ENCODE measurements around the gene AMHR2. TPM values are rescaled to one million over a fixed set of nuclear protein-coding genes. Genes with fewer than 3 reads are reported as not detected.
"Not testable (repeated sequence)": the region's sequence is repeated elsewhere in the genome, so short reads cannot be mapped to it uniquely, and the experiment has no call there.

The AMHR2 gene
- total RNA-seq, 1 experiment from 2014 or later = not detected

- peaks cover 23% of the 10 kb centered on the region; the same call in 1 of the 2 replicates for H3K79me2 ChIP-seq (ENCODE audit: insufficient read depth, low read length)
- H3K4me1 ChIP-seq (ENCODE audit: insufficient read depth, low read length) = peaks cover 3% of the 10 kb centered on the region
- peaks cover 28 to 61% (median 51%) of the 10 kb centered on the region in 3 experiments for H3K36me3 Mint-ChIP-seq (ENCODE audit: insufficient read depth in 1 of 3, low read depth in 3 of 3)
- peaks cover 25 to 42% of the 10 kb centered on the region in 2 experiments for H3K4me1 Mint-ChIP-seq
- TF ChIP-seq CTCF (conservative IDR thresholded peaks at IDR 0.05) = no peak
- no peak overlapping the region for H2BK120ac ChIP-seq (ENCODE audit: low read depth, low read length, poor library complexity, severe bottlenecking)
- H2AFZ ChIP-seq (ENCODE audit: low read length) = no peak overlapping the region
- DNase-seq = no peak
- no peak overlapping the region for H2AK5ac ChIP-seq (ENCODE audit: insufficient read length, low read length)
- no peaks in the 10 kb centered on the region for H4K20me1 ChIP-seq (ENCODE audit: control insufficient read depth, insufficient read depth, insufficient read length)
- H3K23me2 ChIP-seq (ENCODE audit: insufficient read length, low read depth, low read length, poor library complexity, severe bottlenecking) = peaks cover 3% of the 10 kb centered on the region
- peaks cover 12% of the 10 kb centered on the region for H3K79me1 ChIP-seq (ENCODE audit: insufficient read depth, low read depth, low read length, poor library complexity, severe bottlenecking)
- H4K8ac ChIP-seq (replicated peaks; ENCODE audit: insufficient read length, low read depth, low read length) = no peak overlapping the region
- no peak overlapping the region for H4K91ac ChIP-seq (ENCODE audit: insufficient read length, low read depth, low read length)
- H3K23ac ChIP-seq (ENCODE audit: insufficient read length, low read depth, low read length) = no peak overlapping the region
- H3K9me3 ChIP-seq (ENCODE audit: control insufficient read depth, low read depth, low read length) = no peaks in the 10 kb centered on the region
- H3K18ac ChIP-seq (ENCODE audit: insufficient read length, low read depth, low read length) = no peak overlapping the region
- H2BK15ac ChIP-seq (ENCODE audit: low read depth, low read length) = no peak overlapping the region
- H3T11ph ChIP-seq (ENCODE audit: low read length) = no peak overlapping the region
- H3K9me3 Mint-ChIP-seq = peaks cover 0 to 6% of the 10 kb centered on the region in 2 experiments; a peak in 2 of 5 replicates
- no peak overlapping the region for H2BK12ac ChIP-seq (ENCODE audit: insufficient read length, low read depth, low read length)
- H3K27me3 ChIP-seq (ENCODE audit: insufficient read depth, low read length) = no peaks in the 10 kb centered on the region
- no peak overlapping the region for H3K27ac ChIP-seq (ENCODE audit: insufficient read length, low read depth, low read length)
- peak overlapping the region in 1 of 3 experiments; percentile 77; a peak in 2 of 7 replicates for H3K27ac Mint-ChIP-seq
- no CpG with 5 or more reads among the region's 2 CpGs for WGBS (ENCODE audit: extremely low coverage, insufficient read length, low lambda C conversion rate)
- H2BK5ac ChIP-seq (ENCODE audit: insufficient read length, low read length) = no peak overlapping the region
- H3K9ac ChIP-seq (ENCODE audit: extremely low read depth, insufficient read length, low read length) = no peak overlapping the region
- no peaks in the 10 kb centered on the region for H3K27me3 Mint-ChIP-seq (ENCODE audit: low read depth)
- H3K14ac ChIP-seq (ENCODE audit: insufficient read depth, low read length) = no peak overlapping the region
- H4K5ac ChIP-seq (ENCODE audit: insufficient read length, low read depth, low read length) = no peak overlapping the region
- peak overlapping the region in 1 of 2 experiments; percentile 38; a peak in 3 of 5 replicates for H3K4me3 Mint-ChIP-seq
- no peak overlapping the region for H3K4ac ChIP-seq (ENCODE audit: low read depth, low read length)
- H3K56ac ChIP-seq (ENCODE audit: insufficient read length, low read depth, low read length) = no peak overlapping the region
- no peak overlapping the region for H2BK20ac ChIP-seq (ENCODE audit: low read depth, low read length, poor library complexity, severe bottlenecking)
- no peak overlapping the region for H3K4me2 ChIP-seq (ENCODE audit: insufficient read depth, insufficient read length, low read length)
Measured at GRCh38 chr12:53383258-53383657, 40.4 kb upstream of the AMHR2 start.

- H3K14ac ChIP-seq (ENCODE audit: insufficient read depth, low read length); H3K9me3 ChIP-seq (ENCODE audit: control insufficient read depth, low read depth, low read length); H3K9ac ChIP-seq (ENCODE audit: extremely low read depth, insufficient read length, low read length); H4K5ac ChIP-seq (ENCODE audit: insufficient read length, low read depth, low read length); H2BK15ac ChIP-seq (ENCODE audit: low read depth, low read length); H3K23me2 ChIP-seq (ENCODE audit: insufficient read length, low read depth, low read length, poor library complexity, severe bottlenecking); H3K18ac ChIP-seq (ENCODE audit: insufficient read length, low read depth, low read length); H2BK120ac ChIP-seq (ENCODE audit: low read depth, low read length, poor library complexity, severe bottlenecking); H3K4me2 ChIP-seq (ENCODE audit: insufficient read depth, insufficient read length, low read length); H2BK5ac ChIP-seq (ENCODE audit: insufficient read length, low read length); H4K91ac ChIP-seq (ENCODE audit: insufficient read length, low read depth, low read length); H3K27ac ChIP-seq (ENCODE audit: insufficient read length, low read depth, low read length); H3K9me3 Mint-ChIP-seq; H2BK12ac ChIP-seq (ENCODE audit: insufficient read length, low read depth, low read length); H3K27me3 Mint-ChIP-seq (ENCODE audit: low read depth); H2AFZ ChIP-seq (ENCODE audit: low read length); H3K4me1 ChIP-seq (ENCODE audit: insufficient read depth, low read length); H4K8ac ChIP-seq (replicated peaks; ENCODE audit: insufficient read length, low read depth, low read length); H3K4ac ChIP-seq (ENCODE audit: low read depth, low read length); H4K20me1 ChIP-seq (ENCODE audit: control insufficient read depth, insufficient read depth, insufficient read length); H3K23ac ChIP-seq (ENCODE audit: insufficient read length, low read depth, low read length); H3K56ac ChIP-seq (ENCODE audit: insufficient read length, low read depth, low read length); H2BK20ac ChIP-seq (ENCODE audit: low read depth, low read length, poor library complexity, severe bottlenecking); H3K27me3 ChIP-seq (ENCODE audit: insufficient read depth, low read length); DNase-seq; H2AK5ac ChIP-seq (ENCODE audit: insufficient read length, low read length); H3T11ph ChIP-seq (ENCODE audit: low read length): not testable (repeated sequence)
- H3K79me2 ChIP-seq (ENCODE audit: insufficient read depth, low read length) = peaks cover 24% of the 10 kb centered on the region; the same call in 1 of the 2 replicates
- Mint-ChIP-seq H3K4me1 (peaks cover 20 to 52% of the 10 kb centered on the region in 2 experiments), H3K36me3 (ENCODE audit: insufficient read depth in 1 of 3, low read depth in 3 of 3) (peaks cover 31 to 66% (median 56%) of the 10 kb centered on the region in 3 experiments), H3K27ac (peak overlapping the region in 1 of 3 experiments; percentile 73; a peak in 2 of 7 replicates), H3K4me3 (peak overlapping the region; percentile 15 to 25; a peak in 1 of 5 replicates)
- no CpG with 5 or more reads among the region's 5 CpGs for WGBS (ENCODE audit: extremely low coverage, insufficient read length, low lambda C conversion rate)
- peaks cover 16% of the 10 kb centered on the region for H3K79me1 ChIP-seq (ENCODE audit: insufficient read depth, low read depth, low read length, poor library complexity, severe bottlenecking)
Measured at GRCh38 chr12:53386381-53386780, 37.3 kb upstream of the AMHR2 start.
